ENCODE data around the gene TMEM237.

TMEM237 gene, protein sequence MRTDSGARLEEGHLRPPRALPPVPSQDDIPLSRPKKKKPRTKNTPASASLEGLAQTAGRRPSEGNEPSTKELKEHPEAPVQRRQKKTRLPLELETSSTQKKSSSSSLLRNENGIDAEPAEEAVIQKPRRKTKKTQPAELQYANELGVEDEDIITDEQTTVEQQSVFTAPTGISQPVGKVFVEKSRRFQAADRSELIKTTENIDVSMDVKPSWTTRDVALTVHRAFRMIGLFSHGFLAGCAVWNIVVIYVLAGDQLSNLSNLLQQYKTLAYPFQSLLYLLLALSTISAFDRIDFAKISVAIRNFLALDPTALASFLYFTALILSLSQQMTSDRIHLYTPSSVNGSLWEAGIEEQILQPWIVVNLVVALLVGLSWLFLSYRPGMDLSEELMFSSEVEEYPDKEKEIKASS

GRCh38 chr2:201643216-201643890, at the start of gene TMEM237:
TMEM237 (minus strand) TSS chr2:201643503; CDS start chr2:201643400, 103 bp downstream.
- DNase-seq (ENCODE audit: low spot score) = peak; percentile 44
- ChIA-PET CTCF (interaction anchor here (0.6 kb wide), 1 partner anchor 708 kb away, joined by 3 read pairs; no protein-coding TSS in a partner anchor), POLR2A (ENCODE audit: low non-redundant PET) (interaction anchor here (1.0 kb wide), 1 partner anchor 138 kb away, joined by 6 read pairs; the partner anchor contains the start of gene ALS2)
- no peak for TF ChIP-seq CTCF (conservative IDR thresholded peaks at IDR 0.05; ENCODE audit: low read depth)
- peak within 1 kb of the TSS; percentile 94 for H3K27ac ChIP-seq

DNA sequence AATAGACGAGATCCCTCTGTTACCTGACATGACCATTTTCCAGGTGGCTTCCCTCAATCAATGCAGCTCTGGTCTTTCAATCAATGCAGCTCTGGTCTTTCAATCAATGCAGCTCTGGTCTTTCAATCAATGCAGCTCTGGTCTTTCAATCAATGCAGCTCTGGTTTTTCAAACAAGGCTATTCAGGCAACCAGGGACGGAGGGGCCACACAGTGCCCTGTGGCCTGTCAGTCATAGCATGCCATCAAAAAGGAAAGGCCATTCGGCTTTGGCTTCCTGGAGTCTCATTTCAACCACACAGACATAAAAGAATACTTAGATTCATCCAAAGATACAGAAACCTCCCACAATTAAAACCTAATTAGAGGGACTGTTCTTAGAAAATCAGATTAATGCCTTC, 41.9 kb upstream of the TMEM237 start:
- CTCF ChIA-PET = interaction anchor here (0.7 kb wide), 1 partner anchor 97 kb away, joined by 3 read pairs; no protein-coding TSS in a partner anchor
- DNase-seq (ENCODE audit: low spot score) = no peak
- H3K27ac ChIP-seq = no peak overlapping the region
- TF ChIP-seq CTCF (conservative IDR thresholded peaks at IDR 0.05; ENCODE audit: low read depth) = no peak
- POLR2A ChIA-PET (ENCODE audit: low non-redundant PET) = no interaction called here

- no peak overlapping the region for H3K27ac ChIP-seq
- DNase-seq (ENCODE audit: low spot score) = peak; percentile 42
- POLR2A ChIA-PET (ENCODE audit: low non-redundant PET) = no interaction called here
- CTCF ChIA-PET = no interaction called here
- TF ChIP-seq CTCF (conservative IDR thresholded peaks at IDR 0.05; ENCODE audit: low read depth) = no peak
These were observed 37.4 kb upstream of the TMEM237 start for GRCh38 chr2:201680743-201681142.

DNA sequence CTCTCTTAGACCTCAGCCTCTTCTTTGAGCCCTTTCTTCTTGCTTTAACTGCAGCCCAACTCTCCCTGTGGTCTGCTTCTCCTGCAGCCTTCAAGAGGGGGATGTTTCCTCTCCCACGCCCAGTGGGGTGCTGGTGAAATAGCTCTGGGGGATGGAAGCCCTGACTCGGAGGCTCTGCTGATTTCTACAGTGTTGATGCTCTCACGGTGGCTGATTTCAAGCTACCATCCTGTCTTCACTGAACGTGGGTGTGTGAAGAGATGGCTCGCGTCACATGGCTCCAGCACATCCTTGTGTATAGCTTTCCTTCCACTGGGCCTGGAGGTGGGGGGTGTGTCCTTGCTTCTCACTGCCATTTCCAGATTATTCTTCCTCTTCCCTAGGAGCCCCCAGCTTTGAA, 35.1 kb upstream of the TMEM237 start:
- no peak for DNase-seq (ENCODE audit: low spot score)
- POLR2A ChIA-PET (ENCODE audit: low non-redundant PET) = no interaction called here
- H3K27ac ChIP-seq = no peak overlapping the region
- CTCF ChIA-PET = no interaction called here
- TF ChIP-seq CTCF (conservative IDR thresholded peaks at IDR 0.05; ENCODE audit: low read depth) = no peak

GRCh38 chr2:201675454-201675853, 32.2 kb upstream of the TMEM237 start:
- CTCF ChIA-PET = no interaction called here
- TF ChIP-seq CTCF (conservative IDR thresholded peaks at IDR 0.05; ENCODE audit: low read depth) = no peak
- no peak overlapping the region for H3K27ac ChIP-seq
- DNase-seq (ENCODE audit: low spot score) = no peak
- POLR2A ChIA-PET (ENCODE audit: low non-redundant PET) = no interaction called here

DNA sequence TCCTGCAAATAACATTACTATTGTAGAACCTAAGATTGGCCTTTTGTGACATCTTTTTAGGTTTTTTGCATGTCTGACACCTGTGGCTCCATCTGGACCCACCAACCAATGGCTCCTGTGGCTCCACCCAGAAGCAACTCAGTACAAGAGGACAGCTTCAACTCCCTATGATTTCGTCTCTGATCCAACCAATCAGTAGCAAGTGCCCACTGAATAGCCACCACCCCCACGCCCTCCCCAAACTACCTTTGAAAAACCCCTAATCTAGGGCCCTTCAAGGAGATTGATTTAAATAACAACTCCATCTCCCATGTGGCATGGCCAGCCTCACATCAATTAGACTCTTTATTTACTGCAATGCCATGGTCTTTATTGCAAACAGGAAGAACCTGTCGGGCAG, 31.5 kb upstream of the TMEM237 start:
- DNase-seq (ENCODE audit: low spot score) = no peak
- no peak overlapping the region for H3K27ac ChIP-seq
- POLR2A ChIA-PET (ENCODE audit: low non-redundant PET) = no interaction called here
- no peak for TF ChIP-seq CTCF (conservative IDR thresholded peaks at IDR 0.05; ENCODE audit: low read depth)
- CTCF ChIA-PET = no interaction called here
